Activated naive CD4-positive, alpha-beta T cell treated with anti-CD3 and anti-CD28 coated beads for 36 hours (primary cell): ENCODE measurements around the gene ZBTB4. TPM values are rescaled to one million over a fixed set of nuclear protein-coding genes. Genes with fewer than 3 reads are reported as not detected.

Experiments used
- CTCF ChIA-PET: fragments of 350-600 bp; sonication (Branson Sonifier 250); formaldehyde crosslinking; loops from one replicate; lab custom pipeline; 2021; ENCODE audit warnings: antibody characterized with exemption; lab: Charles Lee
- DNase-seq: peaks from one replicate; pipeline ENCODE4 v3.0.0-alpha.2; 2020
- H3K27ac Mint-ChIP-seq: one replicate; pipeline ENCODE4 v1.8.0; 2021; ENCODE audit warnings: mild to moderate bottlenecking, mixed read lengths
- H3K27me3 Mint-ChIP-seq: one replicate; pipeline ENCODE4 v1.8.0; 2021; ENCODE audit warnings: low read depth, mixed read lengths
- H3K36me3 Mint-ChIP-seq: one replicate; pipeline ENCODE4 v1.8.0; 2021; ENCODE audit warnings: low read depth, mixed read lengths
- H3K4me1 Mint-ChIP-seq: one replicate; pipeline ENCODE4 v1.8.0; 2021; ENCODE audit warnings: low read depth, mixed read lengths
- H3K4me3 Mint-ChIP-seq: one replicate; pipeline ENCODE4 v1.8.0; 2021; ENCODE audit warnings: mild to moderate bottlenecking, moderate library complexity, mixed read lengths
- H3K9me3 Mint-ChIP-seq: one replicate; pipeline ENCODE4 v1.8.0; 2021; ENCODE audit warnings: mixed read lengths
- intact Hi-C: fragments of 100-400 bp; cut with micrococcal nuclease; formaldehyde crosslinking; loops from one replicate; pipeline ENCODE4 v1.15.1; 2023
- total RNA-seq, 2 experiments: library from RNA; stranded (reverse); gene quantifications; one replicate each; pipeline ENCODE4 v1.2.3, GENCODE V29; 2021

The ZBTB4 gene
- total RNA-seq, 2 experiments from 2014 or later = 9.2 to 9.4 TPM

GRCh38 chr17:7444682-7445618, 34.5 kb downstream of the ZBTB4 start, which contains the start of gene CHRNB1:
Gene CHRNB1, plus strand, starts transcription at chr17:7445061. Its CDS starts 67 bp downstream, at chr17:7445128.
- Mint-ChIP-seq H3K4me1 (peaks cover 35% of the 10 kb centered on the region), H3K9me3 (no peaks in the 10 kb centered on the region), H3K27me3 (peaks cover 60% of the 10 kb centered on the region), H3K4me3 (peak within 1 kb of the TSS; percentile 68), H3K36me3 (peaks cover 5% of the 10 kb centered on the region), H3K27ac (no peak within 1 kb of the TSS)
- CTCF ChIA-PET = interaction anchor here (0.5 to 2.2 kb wide), 4 partner anchors 8 to 208 kb away, joined by 3 to 14 read pairs (median 4); partner anchors contain the start of gene SENP3
- DNase-seq = peak; percentile 28
- intact Hi-C loops = loop anchor here (1.0 kb wide), 1 partner anchor 8 kb away; no protein-coding TSS in a partner anchor

- no peak for DNase-seq
- Mint-ChIP-seq H3K4me1 (peaks cover 40% of the 10 kb centered on the region), H3K27me3 (peaks cover 64% of the 10 kb centered on the region), H3K36me3 (peaks cover 4% of the 10 kb centered on the region), H3K4me3 (no peak overlapping the region), H3K9me3 (no peaks in the 10 kb centered on the region), H3K27ac (no peak overlapping the region)
- intact Hi-C loops = no loop called here
- CTCF ChIA-PET = interaction anchor here (0.5 to 2.2 kb wide), 5 partner anchors 7 to 210 kb away, joined by 3 to 14 read pairs (median 4); partner anchors contain the start of gene SENP3
Observed at GRCh38 chr17:7443499-7444485, 35.6 kb downstream of the ZBTB4 start.

DNA sequence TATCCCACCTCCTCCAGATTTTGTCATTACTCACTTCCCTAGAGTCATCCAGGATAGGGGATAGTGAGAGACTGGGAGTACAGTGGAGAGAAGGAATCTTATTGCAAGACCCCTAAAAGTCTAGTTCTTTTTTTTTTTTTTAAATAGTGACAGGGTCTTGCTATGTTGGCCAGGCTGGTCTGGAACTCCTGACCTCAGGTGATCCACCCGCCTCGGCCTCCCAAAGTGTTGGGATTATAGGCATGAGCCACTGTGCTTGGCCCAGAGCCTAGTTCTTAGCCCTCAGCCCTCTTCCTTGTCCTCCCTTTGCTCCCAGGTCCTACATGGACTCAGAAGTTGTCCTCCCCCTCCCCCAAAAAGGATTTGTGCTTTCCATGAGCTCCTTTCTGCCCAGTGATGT, 37.3 kb downstream of the ZBTB4 start:
- intact Hi-C loops = no loop called here
- no peak for DNase-seq
- H3K9me3 Mint-ChIP-seq = no peaks in the 10 kb centered on the region
- H3K4me3 Mint-ChIP-seq = no peak overlapping the region
- peaks cover 63% of the 10 kb centered on the region for H3K27me3 Mint-ChIP-seq
- H3K27ac Mint-ChIP-seq = no peak overlapping the region
- CTCF ChIA-PET = interaction anchor here (1.1 to 2.0 kb wide), 2 partner anchors 89 to 162 kb away, joined by 3 to 4 read pairs; no protein-coding TSS in a partner anchor
- H3K36me3 Mint-ChIP-seq = peaks cover 1% of the 10 kb centered on the region
- H3K4me1 Mint-ChIP-seq = peaks cover 52% of the 10 kb centered on the region

- Mint-ChIP-seq H3K9me3 (no peaks in the 10 kb centered on the region), H3K27me3 (peaks cover 60% of the 10 kb centered on the region), H3K4me1 (peaks cover 53% of the 10 kb centered on the region), H3K27ac (no peak overlapping the region), H3K4me3 (no peak overlapping the region), H3K36me3 (no peaks in the 10 kb centered on the region)
- intact Hi-C loops = no loop called here
- CTCF ChIA-PET = interaction anchor here (1.0 to 2.0 kb wide), 6 partner anchors 44 to 161 kb away, joined by 3 to 4 read pairs (median 3); no protein-coding TSS in a partner anchor
- no peak for DNase-seq
Observed at GRCh38 chr17:7441266-7441665, 38.2 kb downstream of the ZBTB4 start.

DNA sequence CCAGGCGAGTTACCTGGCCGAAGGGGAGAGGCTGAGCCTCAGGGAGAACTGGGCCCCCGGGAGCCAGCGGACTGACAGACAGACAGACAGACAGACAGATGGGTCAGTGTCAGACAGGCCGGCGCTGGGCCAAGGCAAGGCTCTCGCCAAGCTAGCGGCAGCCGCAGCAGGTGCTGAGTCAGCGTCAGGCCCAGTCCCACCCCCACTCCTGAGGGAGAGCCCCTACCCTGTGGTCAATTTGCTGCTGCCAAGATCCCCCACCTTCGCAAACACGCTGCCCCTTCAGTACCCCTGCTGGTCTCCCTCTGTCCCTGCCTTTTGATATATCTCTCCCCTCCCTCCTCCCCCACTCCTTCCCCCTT, 38.6 kb downstream of the ZBTB4 start:
- Mint-ChIP-seq H3K27ac (no peak overlapping the region), H3K4me1 (peaks cover 52% of the 10 kb centered on the region), H3K9me3 (no peaks in the 10 kb centered on the region), H3K27me3 (peaks cover 57% of the 10 kb centered on the region), H3K4me3 (peak overlapping the region; percentile 78), H3K36me3 (no peaks in the 10 kb centered on the region)
- CTCF ChIA-PET = interaction anchor here (0.6 to 2.9 kb wide), 7 partner anchors 45 to 148 kb away, joined by 3 to 18 read pairs (median 3); no protein-coding TSS in a partner anchor
- no peak for DNase-seq
- intact Hi-C loops = no loop called here

DNA sequence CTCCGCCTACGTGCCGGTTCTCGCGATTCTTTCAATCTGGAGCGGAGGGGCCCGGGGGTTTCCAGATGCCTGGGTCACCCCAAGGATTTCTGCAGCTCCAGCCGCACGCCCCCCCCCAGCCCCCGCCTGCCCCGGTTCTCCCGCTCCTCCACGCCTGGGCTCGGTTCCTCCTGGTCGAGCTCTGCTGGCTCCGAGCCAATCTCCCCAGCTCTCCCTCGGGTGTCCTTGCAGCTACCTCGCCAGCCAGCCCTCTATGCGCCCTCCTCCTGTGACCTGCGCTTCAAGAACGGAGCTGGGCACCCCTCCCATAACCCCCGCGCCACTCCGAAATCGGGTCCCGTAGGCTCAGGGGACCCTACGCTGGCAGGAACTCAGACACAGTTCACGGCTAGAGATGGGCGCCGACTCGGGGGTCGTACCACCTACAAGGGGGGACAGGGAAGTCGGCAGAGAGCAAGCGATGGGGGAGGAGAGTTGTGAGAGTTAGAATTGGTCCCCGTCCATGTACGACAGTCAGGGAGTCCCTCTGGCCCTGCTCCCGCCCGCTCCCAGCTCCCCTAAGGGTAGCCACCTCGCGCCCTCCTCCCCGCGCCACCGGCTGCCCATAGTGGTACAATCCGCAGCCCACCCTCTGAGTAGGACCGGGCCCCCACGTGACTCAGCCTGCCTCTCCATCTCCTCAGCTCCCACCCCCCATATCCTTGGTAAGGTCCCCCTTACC, 39.2 kb downstream of the ZBTB4 start:
- H3K9me3 Mint-ChIP-seq = no peaks in the 10 kb centered on the region
- peaks cover 47% of the 10 kb centered on the region for H3K4me1 Mint-ChIP-seq
- no peak overlapping the region for H3K27ac Mint-ChIP-seq
- H3K4me3 Mint-ChIP-seq = peak overlapping the region; percentile 78
- H3K36me3 Mint-ChIP-seq = no peaks in the 10 kb centered on the region
- peaks cover 52% of the 10 kb centered on the region for H3K27me3 Mint-ChIP-seq
- peak; percentile 59 for DNase-seq
- CTCF ChIA-PET = interaction anchor here (0.6 to 2.9 kb wide), 8 partner anchors 15 to 116 kb away, joined by 3 to 18 read pairs (median 4); no protein-coding TSS in a partner anchor
- intact Hi-C loops = no loop called here

- peaks cover 45% of the 10 kb centered on the region for H3K4me1 Mint-ChIP-seq
Observed at GRCh38 chr17:7439462-7440112, 39.8 kb downstream of the ZBTB4 start, which contains the start of gene FGF11. Gene FGF11, plus strand, starts transcription at chr17:7439512. Its CDS starts 109 bp downstream, at chr17:7439621.

GRCh38 chr17:7438656-7439460, 40.6 kb downstream of the ZBTB4 start:
- intact Hi-C loops = loop anchor here (5.0 kb wide), 1 partner anchor 403 kb away; no protein-coding TSS in a partner anchor
- CTCF ChIA-PET = interaction anchor here (0.9 to 5.3 kb wide), 10 partner anchors 12 to 248 kb away, joined by 3 to 34 read pairs (median 6); partner anchors contain the start of genes POLR2A, TP53 and ZBTB4

More at GRCh38 chr17:7439462-7440112, 39.8 kb downstream of the ZBTB4 start, which contains the start of gene FGF11:
- CTCF ChIA-PET = interaction anchor here (1.8 to 5.3 kb wide), 3 partner anchors 17 to 83 kb away, joined by 3 to 34 read pairs (median 18); no protein-coding TSS in a partner anchor
- intact Hi-C loops = loop anchor here (5.0 kb wide), 1 partner anchor 403 kb away; no protein-coding TSS in a partner anchor
- Mint-ChIP-seq H3K27me3 (peaks cover 46% of the 10 kb centered on the region), H3K4me3 (peak within 1 kb of the TSS; percentile 78), H3K27ac (no peak within 1 kb of the TSS), H3K9me3 (no peaks in the 10 kb centered on the region), H3K36me3 (no peaks in the 10 kb centered on the region)
- no peak for DNase-seq

DNA sequence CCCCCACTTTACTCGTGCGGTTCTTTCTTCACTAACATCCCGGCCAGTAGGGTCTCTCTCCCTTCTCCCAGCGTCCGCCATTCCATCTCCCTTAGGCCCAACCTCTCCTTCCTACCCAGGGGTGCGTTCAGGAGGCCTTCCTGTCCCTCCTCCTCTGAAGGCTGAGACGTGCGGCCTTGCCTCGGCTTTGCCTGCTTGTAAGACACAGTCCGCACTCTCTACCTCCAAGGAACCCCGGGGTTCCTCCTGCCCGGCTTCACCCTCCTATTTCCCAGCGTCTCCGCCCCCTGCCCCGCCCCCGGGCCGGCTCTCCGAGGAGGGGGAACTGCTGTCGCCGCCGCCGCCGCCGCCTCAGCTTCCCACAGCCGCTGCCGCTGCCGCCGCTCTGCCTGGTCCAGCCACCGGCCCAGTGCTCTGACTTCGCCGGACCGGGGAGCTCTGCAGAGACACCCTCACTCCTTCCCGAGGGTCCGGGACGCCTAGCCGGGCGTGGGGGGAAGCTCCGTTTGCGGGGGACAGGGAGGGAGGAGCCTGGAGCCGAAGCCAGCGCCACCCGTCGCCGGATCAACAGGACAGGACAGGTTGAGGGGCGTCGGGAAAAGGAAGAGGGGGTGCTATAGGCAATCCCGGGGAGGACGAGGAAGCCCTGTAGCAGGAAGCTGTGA, 41.3 kb downstream of the ZBTB4 start:
- H3K9me3 Mint-ChIP-seq = no peaks in the 10 kb centered on the region
- H3K4me3 Mint-ChIP-seq = peak overlapping the region; percentile 67
- intact Hi-C loops = loop anchor here (1.0 to 5.0 kb wide), 4 partner anchors 7 to 404 kb away; partner anchors contain the start of genes CHRNB1, FXR2 and SENP3
- no peaks in the 10 kb centered on the region for H3K36me3 Mint-ChIP-seq
- H3K27me3 Mint-ChIP-seq = peaks cover 32% of the 10 kb centered on the region
- CTCF ChIA-PET = interaction anchor here (0.9 to 5.3 kb wide), 9 partner anchors 13 to 249 kb away, joined by 3 to 34 read pairs (median 6); partner anchors contain the start of genes POLR2A, TP53 and ZBTB4
- H3K4me1 Mint-ChIP-seq = peaks cover 43% of the 10 kb centered on the region
- peak; percentile 75 for DNase-seq
- H3K27ac Mint-ChIP-seq = no peak overlapping the region

More at GRCh38 chr17:7438656-7439460, 40.6 kb downstream of the ZBTB4 start:
- Mint-ChIP-seq H3K4me1 (peaks cover 43% of the 10 kb centered on the region), H3K9me3 (no peaks in the 10 kb centered on the region), H3K4me3 (peak overlapping the region; percentile 67), H3K27me3 (peaks cover 40% of the 10 kb centered on the region), H3K36me3 (no peaks in the 10 kb centered on the region), H3K27ac (no peak overlapping the region)
- no peak for DNase-seq
